K562 (cell line): Measurements from ENCODE around the gene CCDC27. TPM values are rescaled to one million over a fixed set of nuclear protein-coding genes. Genes with fewer than 3 reads are reported as not detected.

Experiments used
- E2F1 ChIP-seq: sonication (generic); formaldehyde crosslinking; IDR thresholded peaks from 2 replicates; pipeline ENCODE4 v1.8.1; 2023; ENCODE audit warnings: mild to moderate bottlenecking, missing genetic modification reagents, moderate library complexity
- EWSR1 ChIP-seq: fragments of 450-650 bp; IDR thresholded peaks from 2 replicates; pipeline ENCODE4 v1.6.1; 2018; ENCODE audit warnings: borderline replicate concordance, mild to moderate bottlenecking, low read depth, moderate library complexity; ENCODE audit not compliant: partially characterized antibody
- EZH2 ChIP-seq: IDR thresholded peaks from 2 replicates; pipeline ENCODE4 v1.6.1; 2012; ENCODE audit warnings: low read depth, mild to moderate bottlenecking, inconsistent platforms, low read length, borderline replicate concordance
- ILK ChIP-seq: fragments of 450-650 bp; IDR thresholded peaks from 2 replicates; pipeline ENCODE4 v1.6.1; 2016; ENCODE audit warnings: missing genetic modification characterization, low read depth, mild to moderate bottlenecking, missing compliant biosample characterization, moderate library complexity, borderline replicate concordance
- KAT7 ChIP-seq: sonication (generic); formaldehyde crosslinking; IDR thresholded peaks from 2 replicates; pipeline ENCODE4 v1.8.0; 2022; ENCODE audit warnings: missing genetic modification reagents, mild to moderate bottlenecking, borderline replicate concordance
- KLF6 ChIP-seq: fragments of 250-450 bp; sonication (Bioruptor Pico); IDR thresholded peaks from 2 replicates; pipeline ENCODE4 v1.4.0; 2020; ENCODE audit warnings: mild to moderate bottlenecking, moderate library complexity, borderline replicate concordance
- LARP7 ChIP-seq: fragments of 450-650 bp; IDR thresholded peaks from 2 replicates; pipeline ENCODE4 v1.6.1; 2016
- NCOA2 ChIP-seq, 2 experiments: fragments of 450-650 bp; IDR thresholded peaks; 2 replicates each; pipeline ENCODE4 v1.6.1; 2018; ENCODE audit warnings: mild to moderate bottlenecking in 2 of 2, moderate library complexity in 1 of 2; ENCODE audit not compliant: partially characterized antibody in 2 of 2
- NR2C2 ChIP-seq, 2 experiments: fragments of 200-800 bp in 1 of 2; sonication (Bioruptor generic) in 1 of 2; sonication (generic) in 1 of 2; formaldehyde crosslinking in 1 of 2; IDR thresholded peaks; 2 replicates each; pipeline versions ENCODE4 v1.6.1 to v1.8.0; 2016 to 2022; ENCODE audit warnings: mild to moderate bottlenecking in 1 of 2, missing compliant biosample characterization in 1 of 2, missing genetic modification characterization in 1 of 2, missing genetic modification reagents in 1 of 2
- POLR2AphosphoS5 ChIP-seq: IDR thresholded peaks from 2 replicates; pipeline ENCODE4 v1.6.1; 2011; ENCODE audit warnings: mild to moderate bottlenecking, low read depth, low read length, moderate library complexity; ENCODE audit not compliant: control insufficient read depth, insufficient read depth
- TRIM24 ChIP-seq, 2 experiments: fragments of 450-650 bp; IDR thresholded peaks; 2 replicates each; pipeline ENCODE4 v1.6.1; 2016
- XRCC5 ChIP-seq: fragments of 200-400 bp; formaldehyde crosslinking; IDR thresholded peaks from 2 replicates; pipeline ENCODE4 v1.6.1; 2017; ENCODE audit warnings: low read depth, mild to moderate bottlenecking, low read length
- ZC3H8 ChIP-seq: fragments of 450-650 bp; IDR thresholded peaks from 2 replicates; pipeline ENCODE4 v1.6.1; 2017
- ZNF134 ChIP-seq: fragments of 250-450 bp; sonication (Bioruptor Pico); conservative IDR thresholded peaks from 2 replicates; pipeline ENCODE4 v1.4.0; 2020
- ZNF316 ChIP-seq: fragments of 450-650 bp; IDR thresholded peaks from 2 replicates; pipeline ENCODE4 v1.6.1; 2016
- ZNF318 ChIP-seq, 2 experiments: fragments of 450-650 bp; IDR thresholded peaks; 2 replicates each; pipeline ENCODE4 v1.6.1; 2016; ENCODE audit warnings: mild to moderate bottlenecking in 2 of 2, borderline replicate concordance in 1 of 2, low read depth in 1 of 2, moderate library complexity in 1 of 2
- ZNF384 ChIP-seq: IDR thresholded peaks from 2 replicates; pipeline ENCODE4 v1.6.1; 2012; ENCODE audit warnings: low read depth, low read length, improper control_type of control experiment
- ZNF695 ChIP-seq: fragments of 450-650 bp; formaldehyde crosslinking; IDR thresholded peaks from 2 replicates; pipeline ENCODE4 v1.4.0; 2020; ENCODE audit warnings: mild to moderate bottlenecking, moderate library complexity
- ZNF766 ChIP-seq: fragments of 200-800 bp; sonication (Bioruptor generic); conservative IDR thresholded peaks from 2 replicates; pipeline ENCODE4 v1.6.1; 2016; ENCODE audit warnings: missing genetic modification characterization, missing compliant biosample characterization
- polyA plus RNA-seq, 8 experiments: library from polyadenylated mRNA; depleted of rRNA in 4 of 8; stranded (reverse) in 5 of 8; unstranded in 3 of 8; fragments of >200 nt; fragmentation: Nextera tagmentation in 2 of 8; fragmentation: Illumina TruSeq in 1 of 8; extraction: Ambion mirVana in 2 of 8; extraction: Trizol in 1 of 8; gene quantifications; 2 replicates each; pipeline versions ENCODE4 v1.2.1 to v1.2.3, GENCODE V29; 2011 to 2014; ENCODE audit warnings: inconsistent platforms in 1 of 8, missing spikeins in 1 of 8
- total RNA-seq, 7 experiments: library from RNA; depleted of rRNA in 6 of 7; stranded (reverse); fragments of >200 nt in 6 of 7; fragmentation: Illumina TruSeq in 2 of 7; extraction: Trizol in 2 of 7; gene quantifications; 2 replicates each; pipeline versions ENCODE4 v1.2.1 to v1.2.3, GENCODE V29; 2011 to 2021; ENCODE audit warnings: low replicate concordance in 1 of 7

Gene CCDC27
- total and polyA plus RNA-seq, 9 of the 15 experiments (the other 6 are each of a cell fraction or from before 2014, with no cell fraction given), result 0.01 to 0.04 TPM; not detected in 7

- TF ChIP-seq ILK (tag), result no peak
- TF ChIP-seq ZNF316, result no peak
- TF ChIP-seq ZNF766 (CRISPR knock-in tag), result no peak
- TF ChIP-seq LARP7, result no peak
- TF ChIP-seq E2F1 (CRISPR knock-in tag), result 0 out of 2 replicates have a peak, but pooled peaks have one; percentile 32
- no peak for TF ChIP-seq NCOA2 (IDR thresholded peaks at IDR 0.05; ENCODE audit: partially characterized antibody in 2 of 2)
- TF ChIP-seq ZNF134 (CRISPR knock-in tag), result peak; percentile 91
- TF ChIP-seq ZNF318 (IDR thresholded peaks at IDR 0.05; ENCODE audit: borderline replicate concordance in 1 of 2, low read depth in 1 of 2), result no peak
- no peak for TF ChIP-seq EZH2
- TF ChIP-seq KLF6 (CRISPR knock-in tag), result no peak
- TF ChIP-seq POLR2AphosphoS5, result no peak
- TF ChIP-seq NR2C2 (CRISPR knock-in tag; IDR thresholded peaks at IDR 0.05), result peak; percentile 87; the same call in 1 of the 2 replicates
- TF ChIP-seq NR2C2 (tag; IDR thresholded peaks at IDR 0.05), result peak; percentile 78
- TF ChIP-seq ZC3H8, result no peak
- no peak for TF ChIP-seq XRCC5
- TF ChIP-seq ZNF695 (CRISPR knock-in tag), result no peak
- TF ChIP-seq TRIM24 (IDR thresholded peaks at IDR 0.05), result 0 out of 4 replicates have a peak, but pooled peaks of 1 of the 2 experiments have one; percentile 52
- peak; percentile 94; the same call in 1 of the 2 replicates for TF ChIP-seq KAT7 (CRISPR knock-in tag)
- TF ChIP-seq ZNF384, result 0 out of 2 replicates have a peak, but pooled peaks have one; percentile 30
- TF ChIP-seq EWSR1, result no peak
These were observed 23.4 kb downstream of the CCDC27 start (continued) for GRCh38 chr1:3775490-3776230.
